ENCODE measurements around the gene PADI4. TPM values are rescaled to one million over a fixed set of nuclear protein-coding genes. Genes with fewer than 3 reads are reported as not detected.

Gene PADI4
- total and polyA plus RNA-seq, 2 experiments from 2014 or later: 0.45 to 0.52 TPM

DNA sequence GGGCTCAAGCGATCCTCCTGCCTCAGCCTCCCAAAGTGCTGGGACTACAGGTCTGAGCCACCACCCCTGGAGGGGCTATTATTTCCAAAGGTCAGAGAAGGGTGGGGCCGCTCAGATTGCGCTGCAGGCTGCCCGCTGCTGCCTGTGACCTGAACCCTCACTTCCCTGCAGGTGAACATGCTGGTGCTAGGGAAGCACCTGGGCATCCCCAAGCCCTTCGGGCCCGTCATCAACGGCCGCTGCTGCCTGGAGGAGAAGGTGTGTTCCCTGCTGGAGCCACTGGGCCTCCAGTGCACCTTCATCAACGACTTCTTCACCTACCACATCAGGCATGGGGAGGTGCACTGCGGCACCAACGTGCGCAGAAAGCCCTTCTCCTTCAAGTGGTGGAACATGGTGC, 55.4 kb downstream of the PADI4 start (continued):
- TF ChIP-seq, protein P1, sequence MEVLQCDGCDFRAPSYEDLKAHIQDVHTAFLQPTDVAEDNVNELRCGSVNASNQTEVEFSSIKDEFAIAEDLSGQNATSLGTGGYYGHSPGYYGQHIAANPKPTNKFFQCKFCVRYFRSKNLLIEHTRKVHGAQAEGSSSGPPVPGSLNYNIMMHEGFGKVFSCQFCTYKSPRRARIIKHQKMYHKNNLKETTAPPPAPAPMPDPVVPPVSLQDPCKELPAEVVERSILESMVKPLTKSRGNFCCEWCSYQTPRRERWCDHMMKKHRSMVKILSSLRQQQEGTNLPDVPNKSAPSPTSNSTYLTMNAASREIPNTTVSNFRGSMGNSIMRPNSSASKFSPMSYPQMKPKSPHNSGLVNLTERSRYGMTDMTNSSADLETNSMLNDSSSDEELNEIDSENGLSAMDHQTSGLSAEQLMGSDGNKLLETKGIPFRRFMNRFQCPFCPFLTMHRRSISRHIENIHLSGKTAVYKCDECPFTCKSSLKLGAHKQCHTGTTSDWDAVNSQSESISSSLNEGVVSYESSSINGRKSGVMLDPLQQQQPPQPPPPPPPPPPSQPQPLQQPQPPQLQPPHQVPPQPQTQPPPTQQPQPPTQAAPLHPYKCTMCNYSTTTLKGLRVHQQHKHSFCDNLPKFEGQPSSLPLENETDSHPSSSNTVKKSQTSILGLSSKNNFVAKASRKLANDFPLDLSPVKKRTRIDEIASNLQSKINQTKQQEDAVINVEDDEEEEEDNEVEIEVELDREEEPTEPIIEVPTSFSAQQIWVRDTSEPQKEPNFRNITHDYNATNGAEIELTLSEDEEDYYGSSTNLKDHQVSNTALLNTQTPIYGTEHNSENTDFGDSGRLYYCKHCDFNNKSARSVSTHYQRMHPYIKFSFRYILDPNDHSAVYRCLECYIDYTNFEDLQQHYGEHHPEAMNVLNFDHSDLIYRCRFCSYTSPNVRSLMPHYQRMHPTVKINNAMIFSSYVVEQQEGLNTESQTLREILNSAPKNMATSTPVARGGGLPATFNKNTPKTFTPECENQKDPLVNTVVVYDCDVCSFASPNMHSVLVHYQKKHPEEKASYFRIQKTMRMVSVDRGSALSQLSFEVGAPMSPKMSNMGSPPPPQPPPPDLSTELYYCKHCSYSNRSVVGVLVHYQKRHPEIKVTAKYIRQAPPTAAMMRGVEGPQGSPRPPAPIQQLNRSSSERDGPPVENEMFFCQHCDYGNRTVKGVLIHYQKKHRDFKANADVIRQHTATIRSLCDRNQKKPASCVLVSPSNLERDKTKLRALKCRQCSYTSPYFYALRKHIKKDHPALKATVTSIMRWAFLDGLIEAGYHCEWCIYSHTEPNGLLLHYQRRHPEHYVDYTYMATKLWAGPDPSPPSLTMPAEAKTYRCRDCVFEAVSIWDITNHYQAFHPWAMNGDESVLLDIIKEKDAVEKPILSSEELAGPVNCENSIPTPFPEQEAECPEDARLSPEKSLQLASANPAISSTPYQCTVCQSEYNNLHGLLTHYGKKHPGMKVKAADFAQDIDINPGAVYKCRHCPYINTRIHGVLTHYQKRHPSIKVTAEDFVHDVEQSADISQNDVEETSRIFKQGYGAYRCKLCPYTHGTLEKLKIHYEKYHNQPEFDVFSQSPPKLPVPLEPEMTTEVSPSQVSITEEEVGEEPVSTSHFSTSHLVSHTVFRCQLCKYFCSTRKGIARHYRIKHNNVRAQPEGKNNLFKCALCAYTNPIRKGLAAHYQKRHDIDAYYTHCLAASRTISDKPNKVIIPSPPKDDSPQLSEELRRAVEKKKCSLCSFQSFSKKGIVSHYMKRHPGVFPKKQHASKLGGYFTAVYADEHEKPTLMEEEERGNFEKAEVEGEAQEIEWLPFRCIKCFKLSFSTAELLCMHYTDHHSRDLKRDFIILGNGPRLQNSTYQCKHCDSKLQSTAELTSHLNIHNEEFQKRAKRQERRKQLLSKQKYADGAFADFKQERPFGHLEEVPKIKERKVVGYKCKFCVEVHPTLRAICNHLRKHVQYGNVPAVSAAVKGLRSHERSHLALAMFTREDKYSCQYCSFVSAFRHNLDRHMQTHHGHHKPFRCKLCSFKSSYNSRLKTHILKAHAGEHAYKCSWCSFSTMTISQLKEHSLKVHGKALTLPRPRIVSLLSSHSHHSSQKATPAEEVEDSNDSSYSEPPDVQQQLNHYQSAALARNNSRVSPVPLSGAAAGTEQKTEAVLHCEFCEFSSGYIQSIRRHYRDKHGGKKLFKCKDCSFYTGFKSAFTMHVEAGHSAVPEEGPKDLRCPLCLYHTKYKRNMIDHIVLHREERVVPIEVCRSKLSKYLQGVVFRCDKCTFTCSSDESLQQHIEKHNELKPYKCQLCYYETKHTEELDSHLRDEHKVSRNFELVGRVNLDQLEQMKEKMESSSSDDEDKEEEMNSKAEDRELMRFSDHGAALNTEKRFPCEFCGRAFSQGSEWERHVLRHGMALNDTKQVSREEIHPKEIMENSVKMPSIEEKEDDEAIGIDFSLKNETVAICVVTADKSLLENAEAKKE (CRISPR knock-in tag; IDR thresholded peaks at IDR 0.05): no peak
- no peak for TF ChIP-seq ZNF114 (CRISPR knock-in tag; IDR thresholded peaks at IDR 0.05)
- no peak for TF ChIP-seq EZH2 (IDR thresholded peaks at IDR 0.05; ENCODE audit: low read depth, unreplicated experiment)

DNA sequence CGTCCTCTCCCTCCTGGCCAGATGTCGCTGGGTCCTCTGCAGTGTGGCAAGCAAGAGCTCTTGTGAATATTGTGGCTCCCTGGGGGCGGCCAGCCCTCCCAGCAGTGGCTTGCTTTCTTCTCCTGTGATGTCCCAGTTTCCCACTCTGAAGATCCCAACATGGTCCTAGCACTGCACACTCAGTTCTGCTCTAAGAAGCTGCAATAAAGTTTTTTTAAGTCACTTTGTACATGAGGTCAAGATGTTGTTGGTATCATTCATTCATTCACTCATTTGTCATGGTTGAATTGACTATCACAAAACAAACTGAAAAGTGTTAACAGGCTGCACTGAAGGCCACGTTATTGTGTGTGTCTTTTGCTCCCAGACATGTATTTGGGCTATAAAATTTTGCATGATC, 55.8 kb downstream of the PADI4 start:
- H3K27me3 ChIP-seq (ENCODE audit: insufficient read depth): no peaks in the 10 kb centered on the region
- Mint-ChIP-seq H3K27ac (no peak overlapping the region), H3K9me3 (no peaks in the 10 kb centered on the region; the same call in 2 of the 3 replicates), H3K27me3 (ENCODE audit: insufficient read depth, low read depth, poor library complexity) (no peaks in the 10 kb centered on the region), H3K4me3 (no peak overlapping the region; the same call in 2 of the 3 replicates), H3K36me3 (ENCODE audit: low read depth) (no peaks in the 10 kb centered on the region), H3K4me1 (peaks cover under 1% of the 10 kb centered on the region; the same call in 1 of the 3 replicates)
- no peak overlapping the region for H2AFZ ChIP-seq
- DNase-seq (ENCODE audit: low spot score) (no peak), ATAC-seq (no peak)
- no peaks in the 10 kb centered on the region for H3K36me3 ChIP-seq (ENCODE audit: insufficient read depth)
- no peak overlapping the region for H3K4me2 ChIP-seq
- H3K79me2 ChIP-seq (replicated peaks; ENCODE audit: insufficient read depth): no peaks in the 10 kb centered on the region
- H3K4me3 ChIP-seq: no peak overlapping the region
- H3K4me1 ChIP-seq (ENCODE audit: insufficient read depth): no peaks in the 10 kb centered on the region
- TF ChIP-seq, protein P2, sequence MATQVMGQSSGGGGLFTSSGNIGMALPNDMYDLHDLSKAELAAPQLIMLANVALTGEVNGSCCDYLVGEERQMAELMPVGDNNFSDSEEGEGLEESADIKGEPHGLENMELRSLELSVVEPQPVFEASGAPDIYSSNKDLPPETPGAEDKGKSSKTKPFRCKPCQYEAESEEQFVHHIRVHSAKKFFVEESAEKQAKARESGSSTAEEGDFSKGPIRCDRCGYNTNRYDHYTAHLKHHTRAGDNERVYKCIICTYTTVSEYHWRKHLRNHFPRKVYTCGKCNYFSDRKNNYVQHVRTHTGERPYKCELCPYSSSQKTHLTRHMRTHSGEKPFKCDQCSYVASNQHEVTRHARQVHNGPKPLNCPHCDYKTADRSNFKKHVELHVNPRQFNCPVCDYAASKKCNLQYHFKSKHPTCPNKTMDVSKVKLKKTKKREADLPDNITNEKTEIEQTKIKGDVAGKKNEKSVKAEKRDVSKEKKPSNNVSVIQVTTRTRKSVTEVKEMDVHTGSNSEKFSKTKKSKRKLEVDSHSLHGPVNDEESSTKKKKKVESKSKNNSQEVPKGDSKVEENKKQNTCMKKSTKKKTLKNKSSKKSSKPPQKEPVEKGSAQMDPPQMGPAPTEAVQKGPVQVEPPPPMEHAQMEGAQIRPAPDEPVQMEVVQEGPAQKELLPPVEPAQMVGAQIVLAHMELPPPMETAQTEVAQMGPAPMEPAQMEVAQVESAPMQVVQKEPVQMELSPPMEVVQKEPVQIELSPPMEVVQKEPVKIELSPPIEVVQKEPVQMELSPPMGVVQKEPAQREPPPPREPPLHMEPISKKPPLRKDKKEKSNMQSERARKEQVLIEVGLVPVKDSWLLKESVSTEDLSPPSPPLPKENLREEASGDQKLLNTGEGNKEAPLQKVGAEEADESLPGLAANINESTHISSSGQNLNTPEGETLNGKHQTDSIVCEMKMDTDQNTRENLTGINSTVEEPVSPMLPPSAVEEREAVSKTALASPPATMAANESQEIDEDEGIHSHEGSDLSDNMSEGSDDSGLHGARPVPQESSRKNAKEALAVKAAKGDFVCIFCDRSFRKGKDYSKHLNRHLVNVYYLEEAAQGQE (IDR thresholded peaks at IDR 0.05; ENCODE audit: unreplicated experiment): no peak
- TF ChIP-seq POLR2AphosphoS5 (IDR thresholded peaks at IDR 0.05; ENCODE audit: low read depth): no peak
- no peak for TF ChIP-seq STAT1 (IDR thresholded peaks at IDR 0.05; ENCODE audit: unreplicated experiment)
- TF ChIP-seq NANOG (IDR thresholded peaks at IDR 0.05; ENCODE audit: borderline replicate concordance): no peak
- no peak for TF ChIP-seq ZNF114 (CRISPR knock-in tag; IDR thresholded peaks at IDR 0.05)
- TF ChIP-seq, protein P3, sequence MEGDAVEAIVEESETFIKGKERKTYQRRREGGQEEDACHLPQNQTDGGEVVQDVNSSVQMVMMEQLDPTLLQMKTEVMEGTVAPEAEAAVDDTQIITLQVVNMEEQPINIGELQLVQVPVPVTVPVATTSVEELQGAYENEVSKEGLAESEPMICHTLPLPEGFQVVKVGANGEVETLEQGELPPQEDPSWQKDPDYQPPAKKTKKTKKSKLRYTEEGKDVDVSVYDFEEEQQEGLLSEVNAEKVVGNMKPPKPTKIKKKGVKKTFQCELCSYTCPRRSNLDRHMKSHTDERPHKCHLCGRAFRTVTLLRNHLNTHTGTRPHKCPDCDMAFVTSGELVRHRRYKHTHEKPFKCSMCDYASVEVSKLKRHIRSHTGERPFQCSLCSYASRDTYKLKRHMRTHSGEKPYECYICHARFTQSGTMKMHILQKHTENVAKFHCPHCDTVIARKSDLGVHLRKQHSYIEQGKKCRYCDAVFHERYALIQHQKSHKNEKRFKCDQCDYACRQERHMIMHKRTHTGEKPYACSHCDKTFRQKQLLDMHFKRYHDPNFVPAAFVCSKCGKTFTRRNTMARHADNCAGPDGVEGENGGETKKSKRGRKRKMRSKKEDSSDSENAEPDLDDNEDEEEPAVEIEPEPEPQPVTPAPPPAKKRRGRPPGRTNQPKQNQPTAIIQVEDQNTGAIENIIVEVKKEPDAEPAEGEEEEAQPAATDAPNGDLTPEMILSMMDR (conservative IDR thresholded peaks at IDR 0.05; ENCODE audit: low read depth in 2 of 2): no peak
- TF ChIP-seq EZH2phosphoT487 (IDR thresholded peaks at IDR 0.05; ENCODE audit: unreplicated experiment): no peak
- H4K20me1 ChIP-seq (replicated peaks; ENCODE audit: insufficient read depth): no peaks in the 10 kb centered on the region
- H3K27ac ChIP-seq (ENCODE audit: low read depth): no peak overlapping the region
- H3F3A ChIP-seq (replicated peaks; ENCODE audit: low read depth): no peaks in the 10 kb centered on the region
- H3K9me2 ChIP-seq (ENCODE audit: insufficient read depth): no peaks in the 10 kb centered on the region

Data from GM23338 (cell line).